GM19397 (cell line): ENCODE data around the gene C1orf50.
"Not testable (repeated sequence)": the region's sequence is repeated elsewhere in the genome, so short reads cannot be mapped to it uniquely, and the experiment has no call there.

ENCODE experiments used
- ATAC-seq: cut with Tn5 transposase; IDR thresholded peaks from one replicate; pipeline ENCODE4 v1.9.1; 2021; ENCODE audit warnings: mild to moderate bottlenecking, moderate library complexity; ENCODE audit not compliant: unreplicated experiment

The C1orf50 gene

DNA sequence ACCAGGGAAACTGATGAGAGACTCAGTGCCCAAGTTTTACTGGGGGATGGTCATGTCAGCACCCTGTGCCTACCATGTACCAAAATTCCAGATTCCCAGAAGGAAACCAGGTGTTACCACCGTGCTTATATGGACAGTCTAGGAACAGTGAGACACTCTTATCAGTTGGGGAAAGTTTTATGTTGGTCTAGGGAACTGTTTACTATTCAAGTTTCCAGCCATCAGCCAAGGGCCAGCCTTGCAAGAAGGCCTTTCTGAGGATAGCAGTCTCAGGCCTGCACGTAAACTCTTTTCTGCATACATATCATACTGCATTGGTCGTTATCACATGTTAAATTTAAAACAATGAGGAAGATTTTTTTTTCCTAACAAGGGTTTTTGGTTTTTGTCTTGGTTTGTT is 30.4 kb downstream of the C1orf50 start:
- ATAC-seq: no peak

- ATAC-seq: no peak
Observed at GRCh38 chr1:42797979-42798378, 30.9 kb downstream of the C1orf50 start.

- no peak for ATAC-seq
Observed at GRCh38 chr1:42801832-42802473, 34.9 kb downstream of the C1orf50 start.

- no peak for ATAC-seq
Observed at GRCh38 chr1:42806171-42806570, 39.1 kb downstream of the C1orf50 start.

DNA sequence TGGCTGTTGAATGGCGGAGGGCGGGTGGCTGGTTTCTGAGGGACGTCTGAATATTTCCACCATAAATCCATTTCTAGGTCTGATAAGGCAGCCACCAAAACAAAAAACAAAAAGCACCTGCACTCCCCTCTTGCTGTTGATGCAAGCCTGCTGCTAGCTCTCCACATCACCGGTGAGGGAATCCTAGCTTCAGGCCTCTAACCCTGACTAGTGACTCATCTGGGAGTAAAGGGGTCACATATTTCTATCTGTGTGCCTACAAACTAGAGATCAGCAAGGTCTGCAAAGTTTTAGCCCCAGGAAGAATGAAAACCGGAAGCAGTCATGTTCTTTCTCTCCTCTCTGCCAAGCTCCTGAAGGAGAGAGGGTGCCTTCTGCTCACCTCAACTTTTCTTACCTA is 39.5 kb downstream of the C1orf50 start:
- no peak for ATAC-seq

- no peak for ATAC-seq
Observed at GRCh38 chr1:42807056-42807668, 40.1 kb downstream of the C1orf50 start.

- ATAC-seq: not testable (repeated sequence)
Observed at GRCh38 chr1:42814815-42815214, 47.8 kb downstream of the C1orf50 start.

DNA sequence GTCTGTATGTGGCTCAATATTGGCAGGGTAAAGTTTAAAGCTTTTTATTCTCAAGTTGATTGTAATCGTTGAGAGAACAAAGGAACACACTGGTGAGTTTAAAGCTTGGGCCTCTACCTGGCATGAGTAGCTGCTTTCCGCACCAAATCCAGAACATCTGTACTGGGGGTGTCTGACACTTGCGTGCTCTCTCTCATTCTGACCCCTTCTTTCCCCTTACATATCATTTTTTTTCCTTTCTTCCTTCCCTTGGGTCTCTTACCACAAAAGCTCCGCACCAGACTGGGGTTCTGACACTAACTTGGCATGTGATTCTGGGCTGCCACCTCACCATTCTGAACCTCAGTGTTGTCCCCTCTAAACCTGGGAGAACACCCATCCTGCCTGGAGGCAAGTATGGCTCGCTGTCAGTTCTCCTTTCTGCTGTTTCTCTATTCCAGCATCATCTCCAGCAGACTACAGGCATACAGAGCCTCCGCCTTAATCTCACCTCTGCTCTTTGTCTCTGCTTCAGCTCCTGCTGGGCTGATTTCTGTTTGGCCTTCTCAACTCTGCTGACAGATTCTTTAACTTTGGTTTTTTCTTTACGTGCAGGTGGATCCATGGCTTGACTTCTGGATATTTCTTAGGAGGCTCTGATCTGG is 49.0 kb downstream of the C1orf50 start:
- ATAC-seq: no peak

- ATAC-seq: peak; percentile 80
Observed at GRCh38 chr1:42816585-42817439, 49.8 kb downstream of the C1orf50 start, which contains the start of the genes ERMAP and SVBP. Gene ERMAP, plus strand, starts transcription at chr1:42817122. Its CDS starts 13,327 bp downstream, at chr1:42830449. Gene SVBP, minus strand, starts transcription at chr1:42817397. Its CDS starts 853 bp downstream, at chr1:42816544.

- no peak for ATAC-seq
Observed at GRCh38 chr1:42817440-42817767, 50.4 kb downstream of the C1orf50 start.

DNA sequence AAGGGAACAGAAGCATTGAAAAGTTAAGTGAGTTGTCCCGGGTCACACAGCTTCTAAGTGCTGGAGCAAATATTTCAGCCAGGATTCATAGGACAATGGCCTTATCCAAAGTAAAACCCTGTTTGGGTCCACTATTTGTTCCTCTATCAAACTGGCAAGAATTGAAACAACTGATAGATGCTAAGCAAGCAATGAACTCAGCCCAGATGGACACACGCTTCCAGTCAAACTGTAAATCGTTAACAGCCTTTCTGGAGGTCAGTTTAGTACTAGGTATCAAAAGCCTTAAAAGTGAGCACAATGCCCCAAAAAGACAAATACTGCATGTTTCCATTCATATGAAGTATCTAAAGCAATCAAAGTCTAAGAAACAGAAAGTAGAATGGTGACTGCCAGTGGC is 50.9 kb downstream of the C1orf50 start:
- no peak for ATAC-seq

DNA sequence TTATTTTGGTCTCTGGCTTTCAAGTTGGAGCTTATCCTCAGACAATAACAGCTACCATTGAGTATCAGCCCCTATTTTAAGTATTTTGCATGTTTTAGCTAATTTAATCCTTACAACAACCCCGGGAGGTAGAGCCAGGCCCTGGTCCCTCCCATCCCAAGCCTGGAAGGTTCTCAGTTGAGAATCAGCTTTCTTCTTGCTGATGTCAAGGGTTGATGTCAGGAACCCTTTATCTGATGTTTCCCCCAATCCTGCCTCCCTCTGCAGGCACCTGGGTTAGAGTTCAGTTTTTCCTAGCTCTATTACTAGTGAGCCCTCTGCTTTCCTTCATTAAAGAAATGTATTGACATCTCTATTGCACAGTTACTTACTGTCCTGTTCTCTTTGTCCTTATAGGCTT is 53.8 kb downstream of the C1orf50 start:
- ATAC-seq: no peak

DNA sequence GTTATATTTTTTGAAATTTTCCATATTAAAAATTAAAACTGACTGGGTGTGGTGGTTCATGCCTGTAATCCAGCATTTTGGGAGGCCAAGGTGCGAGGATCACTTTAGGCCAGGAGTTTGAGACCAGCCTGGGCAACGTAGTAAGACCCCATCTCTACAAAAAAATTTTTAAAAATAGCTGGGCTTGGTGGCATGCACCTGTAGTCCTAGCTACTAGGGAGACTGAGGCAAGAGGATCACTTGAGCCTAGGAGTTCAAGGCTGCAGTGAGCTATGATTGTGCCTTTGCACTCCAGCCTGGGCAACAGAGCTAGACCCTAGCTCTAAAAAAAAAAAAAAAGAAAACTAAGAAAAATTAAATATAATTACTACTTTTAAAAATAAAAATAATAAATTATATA is 54.6 kb downstream of the C1orf50 start:
- no peak for ATAC-seq

DNA sequence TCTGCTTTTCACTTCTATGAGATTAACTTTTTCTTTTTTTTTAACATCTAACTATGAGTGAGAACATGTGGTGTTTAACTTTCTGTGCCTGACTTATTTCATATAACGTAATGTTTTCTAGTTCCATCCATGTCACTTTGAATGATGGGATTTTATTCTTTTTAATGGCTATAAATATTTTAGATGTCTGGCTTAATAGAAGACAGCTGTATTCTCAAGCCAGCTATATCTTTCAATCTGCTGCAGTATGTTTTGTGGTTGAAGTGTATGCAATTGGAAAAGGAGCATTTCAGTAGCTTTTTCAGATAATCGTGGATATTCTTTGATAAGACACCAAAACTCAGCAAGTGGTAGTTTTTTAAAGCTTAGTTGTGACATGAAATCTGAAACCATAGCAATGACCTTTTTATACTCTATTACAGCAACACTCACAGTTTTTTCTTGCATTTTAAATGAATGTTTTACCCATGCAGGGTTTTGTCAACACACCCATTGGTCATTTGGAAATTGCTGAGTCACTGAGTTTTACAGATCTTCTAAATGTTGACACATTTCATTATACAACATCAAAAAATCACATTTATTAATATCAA is 55.8 kb downstream of the C1orf50 start:
- ATAC-seq: no peak

DNA sequence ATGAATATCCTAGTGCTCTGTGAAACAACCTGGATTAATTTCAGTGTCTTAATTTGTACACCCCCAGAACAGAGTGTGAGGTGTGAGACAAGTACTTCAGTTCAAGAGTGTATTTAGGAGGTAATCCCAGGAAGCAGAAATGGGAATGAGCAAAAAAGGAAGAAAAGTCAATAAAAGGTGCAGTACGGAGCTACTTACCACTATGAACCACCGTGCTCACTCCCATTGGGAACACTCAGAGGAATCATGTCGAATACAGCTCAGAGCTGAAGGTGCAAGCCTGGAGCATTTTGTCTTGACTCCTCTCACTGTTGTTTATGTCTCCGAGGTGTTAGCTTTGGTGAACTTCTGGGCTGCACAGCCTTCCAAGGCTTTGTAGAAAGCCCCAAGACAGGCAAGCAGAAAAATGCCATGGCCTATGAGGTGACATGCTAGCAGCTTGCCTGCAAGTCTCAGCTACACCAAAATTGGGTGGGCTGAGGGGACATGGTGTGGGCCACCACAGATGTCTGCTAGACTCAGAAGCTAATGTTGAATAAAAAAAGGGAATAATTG is 57.5 kb downstream of the C1orf50 start:
- no peak for ATAC-seq

GRCh38 chr1:42825036-42825851 is 58.2 kb downstream of the C1orf50 start:
- ATAC-seq: no peak
